Epithelial cell of esophagus (primary cell): Measurements from ENCODE around the gene TK1.
"Not testable (repeated sequence)": the region's sequence is repeated elsewhere in the genome, so short reads cannot be mapped to it uniquely, and the experiment has no call there.

Source experiments
- DNase-seq: peaks from one replicate; pipeline ENCODE4 v3.0.0; 2010; ENCODE audit warnings: low read depth
- H3K4me3 ChIP-seq: 2 replicates; pipeline ENCODE4 v1.5.1; 2011; ENCODE audit warnings: mild to moderate bottlenecking, low read length, control low read depth
- CTCF ChIP-seq: IDR thresholded peaks from 2 replicates; pipeline ENCODE4 v1.5.1; 2011; ENCODE audit warnings: low read depth, mild to moderate bottlenecking, low read length, control low read depth, inconsistent platforms; ENCODE audit not compliant: insufficient read depth; ENCODE audit errors: missing control alignments

Gene TK1

DNA sequence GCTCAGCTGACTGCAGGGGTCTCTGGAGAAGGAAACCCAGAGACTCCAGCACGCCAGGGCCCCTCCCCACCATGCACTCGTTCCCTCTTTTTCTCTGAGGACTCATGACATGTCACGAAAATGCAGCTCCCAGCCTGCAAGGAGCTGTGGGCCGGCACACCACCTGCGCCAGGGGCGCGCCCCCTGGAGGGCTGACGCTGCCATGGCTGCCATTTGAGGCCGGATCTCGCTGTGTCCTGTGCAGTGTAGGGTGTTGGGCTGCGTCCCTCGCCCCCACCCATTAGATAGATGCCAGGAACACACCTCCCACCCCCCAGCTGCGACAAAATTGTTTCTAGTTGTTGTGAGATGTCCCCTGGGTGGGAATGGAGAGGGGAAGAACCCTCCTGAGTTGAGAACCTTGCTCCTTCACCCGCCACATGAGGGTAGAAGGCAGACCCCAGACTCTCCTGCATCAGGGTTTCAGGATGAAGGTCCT lies 10.3 kb downstream of the TK1 start:
- DNase-seq: peak; percentile 74
- peak; percentile 96 for TF ChIP-seq CTCF

GRCh38 chr17:78175643-78175981 lies 11.2 kb downstream of the TK1 start:
- no peak for TF ChIP-seq CTCF
- no peak overlapping the region for H3K4me3 ChIP-seq

More for the DNA sequence above, 10.3 kb downstream of the TK1 start:
- H3K4me3 ChIP-seq: no peak overlapping the region

DNA sequence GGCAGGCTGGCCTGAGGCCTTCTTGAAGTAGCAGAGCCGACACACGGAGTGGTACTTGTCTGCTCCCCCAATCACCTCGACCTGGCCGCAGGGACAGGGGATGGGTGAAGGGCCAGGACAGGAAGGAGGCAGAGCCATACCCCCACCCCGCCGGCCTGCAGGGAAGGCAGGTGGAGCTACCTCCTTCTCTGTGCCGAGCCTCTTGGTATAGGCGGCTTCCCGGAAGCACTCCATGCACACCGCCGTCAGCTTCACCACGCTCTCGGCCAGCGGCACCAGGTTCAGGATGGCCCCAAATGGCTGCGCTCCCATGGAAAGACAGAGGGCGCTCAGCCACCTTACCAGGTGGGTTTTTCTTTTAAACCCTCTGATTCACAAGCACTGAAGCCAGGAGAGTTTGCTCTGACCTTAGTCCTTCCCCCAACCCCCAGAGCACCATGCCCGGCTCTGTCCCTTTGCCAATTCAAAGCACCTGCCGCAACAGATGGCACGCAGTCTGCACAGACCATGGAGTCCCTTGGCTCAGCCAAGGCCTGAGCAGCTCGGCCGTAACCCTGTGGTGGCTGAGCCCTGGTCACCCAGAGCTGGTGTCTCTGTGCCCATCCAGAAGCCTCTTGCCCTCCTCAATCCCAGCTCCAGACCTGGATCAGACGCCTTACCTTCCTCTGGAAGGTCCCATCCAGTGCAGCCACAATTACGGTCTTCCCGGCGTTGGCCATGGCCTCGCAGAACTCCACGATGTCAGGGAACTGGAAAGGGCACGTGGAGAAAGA lies 11.8 kb downstream of the TK1 start:
- peak; percentile 20 for TF ChIP-seq CTCF
- DNase-seq: peak; percentile 33
- no peak overlapping the region for H3K4me3 ChIP-seq

More at GRCh38 chr17:78175643-78175981, 11.2 kb downstream of the TK1 start:
- no peak for DNase-seq

GRCh38 chr17:78174346-78174869 lies 12.4 kb downstream of the TK1 start:
- TF ChIP-seq CTCF: peak; percentile 41
- no peak overlapping the region for H3K4me3 ChIP-seq
- peak; percentile 39 for DNase-seq

GRCh38 chr17:78173097-78173715 lies 13.6 kb downstream of the TK1 start:
- H3K4me3 ChIP-seq: no peak overlapping the region
- TF ChIP-seq CTCF: no peak
- DNase-seq: no peak

DNA sequence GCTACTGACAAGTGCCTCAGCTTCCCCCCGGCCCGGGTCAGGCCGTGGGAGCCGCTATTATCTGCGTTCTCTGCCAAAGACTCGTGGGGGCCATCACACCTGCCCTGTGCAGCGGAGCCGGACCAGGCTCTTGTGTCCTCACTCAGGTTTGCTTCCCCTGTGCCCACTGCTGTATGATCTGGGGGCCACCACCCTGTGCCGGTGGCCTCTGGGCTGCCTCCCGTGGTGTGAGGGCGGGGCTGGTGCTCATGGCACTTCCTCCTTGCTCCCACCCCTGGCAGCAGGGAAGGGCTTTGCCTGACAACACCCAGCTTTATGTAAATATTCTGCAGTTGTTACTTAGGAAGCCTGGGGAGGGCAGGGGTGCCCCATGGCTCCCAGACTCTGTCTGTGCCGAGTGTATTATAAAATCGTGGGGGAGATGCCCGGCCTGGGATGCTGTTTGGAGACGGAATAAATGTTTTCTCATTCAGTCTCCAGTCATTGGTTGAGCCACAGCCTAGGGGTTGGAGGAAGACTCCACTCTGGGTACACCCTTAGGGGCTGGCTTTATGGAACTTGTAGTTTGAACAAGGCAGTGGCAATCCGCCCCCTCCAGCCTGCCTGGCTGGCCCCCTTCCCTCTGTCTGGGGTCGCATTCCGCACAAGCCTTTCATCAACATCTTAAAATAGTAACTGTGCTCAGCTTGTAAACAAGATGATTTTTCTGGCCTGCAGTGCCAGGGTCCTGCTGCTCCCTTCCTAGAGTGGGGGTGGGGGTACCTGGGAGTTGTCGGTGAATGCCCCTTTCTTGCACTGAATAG lies 14.4 kb downstream of the TK1 start:
- H3K4me3 ChIP-seq: no peak overlapping the region
- no peak for TF ChIP-seq CTCF
- DNase-seq: no peak

DNA sequence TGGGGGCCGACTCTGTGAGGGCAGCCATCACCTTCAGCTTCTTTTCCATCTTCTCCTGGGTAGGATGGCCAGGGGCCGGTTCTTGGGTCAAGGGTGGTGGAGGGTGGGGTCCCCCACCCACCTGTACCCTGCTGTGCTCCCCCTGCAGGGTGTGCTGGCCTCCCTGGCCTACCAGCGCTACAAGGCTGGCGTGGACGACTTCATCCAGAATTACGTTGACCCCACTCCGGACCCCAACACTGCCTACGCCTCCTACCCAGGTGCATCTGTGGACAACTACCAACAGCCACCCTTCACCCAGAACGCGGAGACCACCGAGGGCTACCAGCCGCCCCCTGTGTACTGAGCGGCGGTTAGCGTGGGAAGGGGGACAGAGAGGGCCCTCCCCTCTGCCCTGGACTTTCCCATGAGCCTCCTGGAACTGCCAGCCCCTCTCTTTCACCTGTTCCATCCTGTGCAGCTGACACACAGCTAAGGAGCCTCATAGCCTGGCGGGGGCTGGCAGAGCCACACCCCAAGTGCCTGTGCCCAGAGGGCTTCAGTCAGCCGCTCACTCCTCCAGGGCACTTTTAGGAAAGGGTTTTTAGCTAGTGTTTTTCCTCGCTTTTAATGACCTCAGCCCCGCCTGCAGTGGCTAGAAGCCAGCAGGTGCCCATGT lies 15.1 kb downstream of the TK1 start:
- not testable (repeated sequence) for H3K4me3 ChIP-seq, DNase-seq
